A673 (cell line): ENCODE data around the gene RASA3.

ENCODE experiments used
- CTCF ChIP-seq: fragments of 300-800, 200-600 bp; sonication (generic); conservative IDR thresholded peaks from 2 replicates; pipeline ENCODE4 v1.5.1; 2017; ENCODE audit warnings: low read depth, mild to moderate bottlenecking, antibody characterized with exemption, low read length, moderate library complexity, mixed read lengths
- EZH2 ChIP-seq: fragments of 200-600 bp; sonication (generic); IDR thresholded peaks from 2 replicates; pipeline ENCODE4 v1.6.1; 2017; ENCODE audit warnings: borderline replicate concordance, low read depth, mild to moderate bottlenecking, mixed read lengths, antibody characterized with exemption, low read length; ENCODE audit not compliant: poor library complexity, severe bottlenecking

- no peak for TF ChIP-seq CTCF
- TF ChIP-seq EZH2 = no peak
Observed at GRCh38 chr13:113969973-113970611, 162.3 kb downstream of the RASA3 start.
